SK-N-SH treated with all-trans-retinoic acid at 6 μM for 48 hours (cell line): Measurements from ENCODE around the gene IL4I1.

Experiments used
- CREB5 ChIP-seq: fragments of 250-450 bp; sonication (Bioruptor Pico); IDR thresholded peaks from 2 replicates; pipeline ENCODE4 v1.5.1; 2020; ENCODE audit warnings: low read depth, mild to moderate bottlenecking, moderate library complexity
- GLIS3 ChIP-seq: fragments of 250-450 bp; sonication (Bioruptor Pico); IDR thresholded peaks from 2 replicates; pipeline ENCODE4 v1.5.0; 2020; ENCODE audit warnings: mild to moderate bottlenecking, moderate library complexity
- ISL1 ChIP-seq: fragments of 250-450 bp; sonication (Bioruptor Pico); IDR thresholded peaks from 2 replicates; pipeline ENCODE4 v2.1.2; 2022; ENCODE audit warnings: mild to moderate bottlenecking, moderate library complexity
- OSR1 ChIP-seq: fragments of 250-450 bp; sonication (Bioruptor Pico); IDR thresholded peaks from 2 replicates; pipeline ENCODE4 v1.8.0; 2022; ENCODE audit warnings: moderate library complexity, mild to moderate bottlenecking, inconsistent platforms
- PATZ1 ChIP-seq: fragments of 250-450 bp; sonication (Bioruptor Pico); IDR thresholded peaks from 2 replicates; pipeline ENCODE4 v1.8.0; 2020; ENCODE audit warnings: mild to moderate bottlenecking, moderate library complexity, borderline replicate concordance
- PPARA ChIP-seq: fragments of 250-450 bp; sonication (Bioruptor Pico); IDR thresholded peaks from 2 replicates; pipeline ENCODE4 v1.5.0; 2020; ENCODE audit warnings: mild to moderate bottlenecking, borderline replicate concordance
- RARB ChIP-seq: fragments of 250-450 bp; sonication (Bioruptor Pico); IDR thresholded peaks from 2 replicates; pipeline ENCODE4 v1.8.0; 2021; ENCODE audit warnings: mild to moderate bottlenecking, moderate library complexity
- SNAI2 ChIP-seq: fragments of 250-450 bp; sonication (Bioruptor Pico); IDR thresholded peaks from 2 replicates; pipeline ENCODE4 v1.5.0; 2020; ENCODE audit warnings: mild to moderate bottlenecking, moderate library complexity
- TCF4 ChIP-seq: fragments of 250-450 bp; sonication (Bioruptor Pico); IDR thresholded peaks from 2 replicates; pipeline ENCODE4 v1.8.0; 2021; ENCODE audit warnings: mild to moderate bottlenecking, moderate library complexity, borderline replicate concordance
- ZFP3 ChIP-seq: fragments of 250-450 bp; sonication (Bioruptor Pico); IDR thresholded peaks from 2 replicates; pipeline ENCODE4 v1.5.0; 2020; ENCODE audit warnings: mild to moderate bottlenecking, moderate library complexity
- ZFP30 ChIP-seq: fragments of 450-650 bp; formaldehyde crosslinking; IDR thresholded peaks from 2 replicates; pipeline ENCODE4 v1.5.0; 2022; ENCODE audit warnings: mild to moderate bottlenecking, moderate library complexity
- ZNF8 ChIP-seq: fragments of 450-650 bp; formaldehyde crosslinking; IDR thresholded peaks from 2 replicates; pipeline ENCODE4 v1.5.0; 2020; ENCODE audit warnings: mild to moderate bottlenecking, moderate library complexity

DNA sequence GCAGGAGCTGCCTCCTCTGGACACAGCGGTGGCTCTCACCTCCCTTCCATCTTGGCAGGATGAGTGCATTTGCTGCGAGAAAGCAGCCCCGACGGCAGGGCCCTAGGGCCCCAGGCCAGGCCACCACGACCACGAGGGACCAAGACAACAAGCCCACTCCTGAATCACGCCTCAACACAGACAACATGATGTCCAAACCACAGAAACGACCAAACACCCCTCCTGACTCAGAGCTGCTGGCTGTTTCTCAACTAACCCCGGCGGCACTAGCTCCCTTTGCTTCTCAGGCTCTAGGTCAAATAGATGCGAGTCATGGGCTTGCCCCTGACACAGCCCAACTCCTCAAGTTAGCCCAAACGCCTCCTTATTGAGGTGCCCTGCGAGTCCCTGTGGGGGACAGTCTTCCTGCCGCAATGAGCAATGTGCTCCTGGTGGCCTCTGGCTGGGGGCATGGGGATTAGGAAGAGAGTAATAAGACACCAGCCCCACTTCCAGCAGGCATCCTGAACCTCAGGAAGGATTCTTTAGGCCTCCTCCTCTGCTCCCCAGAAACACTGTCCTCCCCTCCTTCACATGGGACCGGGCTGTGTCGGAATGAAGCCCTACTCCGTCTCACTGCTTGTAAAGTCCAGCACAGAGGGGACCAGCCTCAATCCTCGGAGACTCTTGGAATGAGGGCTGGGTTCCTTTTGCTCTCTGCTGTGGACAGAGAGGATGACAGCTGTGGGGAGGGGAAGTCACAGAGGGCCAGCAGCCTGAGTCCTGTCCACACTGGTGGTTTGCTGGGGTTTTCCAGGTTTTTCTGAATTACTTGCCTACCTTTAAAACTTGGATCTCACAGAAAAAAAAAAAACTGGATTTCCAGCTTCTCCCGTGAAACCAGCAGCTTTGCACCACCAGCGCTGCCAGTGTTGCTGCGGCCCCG, 25.4 kb upstream of the IL4I1 start:
- no peak for TF ChIP-seq SNAI2 (CRISPR knock-in tag)
- TF ChIP-seq ZNF8 (CRISPR knock-in tag), result no peak
- TF ChIP-seq GLIS3 (CRISPR knock-in tag), result no peak
- TF ChIP-seq RARB (CRISPR knock-in tag), result no peak
- TF ChIP-seq OSR1, result no peak
- no peak for TF ChIP-seq CREB5
- TF ChIP-seq ZFP3 (CRISPR knock-in tag), result no peak
- no peak for TF ChIP-seq PPARA (CRISPR knock-in tag)
- TF ChIP-seq ISL1, result no peak
- no peak for TF ChIP-seq PATZ1 (CRISPR knock-in tag)
- TF ChIP-seq TCF4 (CRISPR knock-in tag), result no peak
- no peak for TF ChIP-seq ZFP30 (CRISPR knock-in tag)
